ENCODE data around the gene GPR78.

The GPR78 gene

DNA sequence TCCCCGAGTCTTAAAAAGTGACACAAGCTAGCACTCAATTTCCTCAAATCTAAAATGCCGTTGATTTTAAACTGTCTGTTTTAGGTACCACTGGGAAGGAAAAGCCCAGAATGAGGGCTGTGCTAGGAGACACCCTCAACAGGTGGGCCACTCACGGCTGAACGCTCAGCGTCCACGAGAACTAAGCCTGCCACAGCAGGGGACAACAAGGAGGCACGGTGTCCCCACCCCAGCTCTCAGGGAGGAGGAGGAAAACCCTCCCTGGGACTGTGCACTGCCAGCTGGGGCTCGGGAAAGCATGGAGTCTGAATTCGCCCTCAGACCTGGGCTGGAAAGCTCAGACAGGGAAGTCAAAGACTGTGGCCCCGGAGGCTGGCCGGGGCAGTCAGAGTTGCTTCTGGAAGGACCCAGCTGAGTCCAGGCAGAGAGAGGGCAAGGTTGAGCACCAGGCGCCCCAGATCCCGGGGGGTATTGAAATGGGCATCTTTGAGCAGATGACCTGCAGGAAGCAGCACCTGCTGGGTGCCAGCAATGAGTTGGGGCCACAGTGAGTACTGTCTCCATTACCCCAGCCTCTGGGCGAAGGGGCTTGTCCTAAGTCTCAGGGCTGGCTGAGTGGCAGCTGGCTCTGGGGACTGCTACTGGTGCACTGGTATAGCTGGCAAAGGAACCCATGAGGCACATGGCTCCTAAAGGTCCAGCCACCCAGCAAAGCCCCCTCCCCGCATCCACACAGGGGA lies 11.6 kb downstream of the GPR78 start:
- Histone ChIP-seq H3K79me1 (ENCODE audit: low read length) (peaks cover 26% of the 10 kb centered on the region), H3K4me1 (ENCODE audit: control insufficient read depth in 1 of 2, insufficient read depth in 2 of 2, low read length in 2 of 2) (peaks cover 19 to 35% of the 10 kb centered on the region in 2 experiments), H2BK12ac (ENCODE audit: low read length) (peak overlapping the region; percentile 2), H3K4ac (ENCODE audit: low read depth, low read length) (no peak overlapping the region), H3K18ac (ENCODE audit: low read length) (peak overlapping the region; percentile 2), H3K36me3 (ENCODE audit: control insufficient read depth in 1 of 2, insufficient read depth in 2 of 2, low read length in 2 of 2) (peaks cover 10 to 16% of the 10 kb centered on the region in 2 experiments), H2AFZ (ENCODE audit: insufficient read depth, low read length, poor library complexity) (no peak overlapping the region), H3K9ac (ENCODE audit: low read length) (no peak overlapping the region), H3K23ac (ENCODE audit: low read length) (no peak overlapping the region), H3K27ac (ENCODE audit: low read depth, low read length) (no peak overlapping the region), H2AK5ac (ENCODE audit: low read length) (peak overlapping the region; percentile 59), H3K27me3 (ENCODE audit: insufficient read depth, low read length) (no peaks in the 10 kb centered on the region), H3K14ac (ENCODE audit: low read length) (no peak overlapping the region), H3K79me2 (ENCODE audit: control insufficient read depth, insufficient read depth, low read length, poor library complexity) (peaks cover 8% of the 10 kb centered on the region), H4K8ac (ENCODE audit: low read depth, low read length) (no peak overlapping the region), H4K12ac (ENCODE audit: low read depth, low read length) (no peak overlapping the region), H3K4me3 (ENCODE audit: low read depth, low read length) (no peak overlapping the region), H4K91ac (ENCODE audit: low read depth, low read length) (no peak overlapping the region), H3K9me3 (ENCODE audit: insufficient read depth, low read depth, low read length) (no peaks in the 10 kb centered on the region), H2BK5ac (ENCODE audit: low read depth, low read length, poor library complexity) (no peak overlapping the region), H3K4me2 (ENCODE audit: low read length) (no peak overlapping the region), H2BK120ac (ENCODE audit: insufficient read depth, low read length, poor library complexity) (no peak overlapping the region)
- WGBS (ENCODE audit: extremely low coverage, insufficient coverage, insufficient read length) = no CpG with 5 or more reads among the region's 15 CpGs
- no peak for DNase-seq

GRCh38 chr4:8592366-8593263 lies 12.4 kb downstream of the GPR78 start, which contains the start of gene CPZ:
Gene CPZ, plus strand, starts transcription at chr4:8592765. Its CDS starts 69 bp downstream, at chr4:8592834.
- Histone ChIP-seq H3K18ac (ENCODE audit: low read length) (peak within 1 kb of the TSS; percentile 40), H4K8ac (ENCODE audit: low read depth, low read length) (peak within 1 kb of the TSS; percentile 15), H3K36me3 (ENCODE audit: control insufficient read depth in 1 of 2, insufficient read depth in 2 of 2, low read length in 2 of 2) (peaks cover 15 to 23% of the 10 kb centered on the region in 2 experiments), H3K9ac (ENCODE audit: low read length) (peak within 1 kb of the TSS; percentile 41), H3K27ac (ENCODE audit: low read depth, low read length) (no peak within 1 kb of the TSS), H4K91ac (ENCODE audit: low read depth, low read length) (peak within 1 kb of the TSS; percentile 65), H3K14ac (ENCODE audit: low read length) (peak within 1 kb of the TSS; percentile 76), H2BK12ac (ENCODE audit: low read length) (peak within 1 kb of the TSS; percentile 51), H3K27me3 (ENCODE audit: insufficient read depth, low read length) (no peaks in the 10 kb centered on the region), H2AFZ (ENCODE audit: insufficient read depth, low read length, poor library complexity) (no peak within 1 kb of the TSS), H4K12ac (ENCODE audit: low read depth, low read length) (no peak within 1 kb of the TSS), H2BK120ac (ENCODE audit: insufficient read depth, low read length, poor library complexity) (peak within 1 kb of the TSS; percentile 28), H3K4me2 (ENCODE audit: low read length) (peak within 1 kb of the TSS; percentile 81), H3K9me3 (ENCODE audit: insufficient read depth, low read depth, low read length) (no peaks in the 10 kb centered on the region), H3K4me3 (ENCODE audit: low read depth, low read length) (peak within 1 kb of the TSS; percentile 79), H3K79me1 (ENCODE audit: low read length) (peaks cover 27% of the 10 kb centered on the region), H3K4me1 (ENCODE audit: control insufficient read depth in 1 of 2, insufficient read depth in 2 of 2, low read length in 2 of 2) (peaks cover 25 to 42% of the 10 kb centered on the region in 2 experiments), H3K4ac (ENCODE audit: low read depth, low read length) (peak within 1 kb of the TSS; percentile 9), H2BK5ac (ENCODE audit: low read depth, low read length, poor library complexity) (peak within 1 kb of the TSS; percentile 39), H2AK5ac (ENCODE audit: low read length) (peak within 1 kb of the TSS; percentile 59), H3K79me2 (ENCODE audit: control insufficient read depth, insufficient read depth, low read length, poor library complexity) (peaks cover 9% of the 10 kb centered on the region), H3K23ac (ENCODE audit: low read length) (no peak within 1 kb of the TSS)
- DNase-seq = peak in 1 of 2 donors; percentile 30
- no CpG with 5 or more reads among the region's 58 CpGs for WGBS (ENCODE audit: extremely low coverage, insufficient coverage, insufficient read length)

GRCh38 chr4:8593264-8594096 lies 13.3 kb downstream of the GPR78 start:
- H3K18ac ChIP-seq (ENCODE audit: low read length) = peak overlapping the region; percentile 40
- peak overlapping the region; percentile 25 for H2AK5ac ChIP-seq (ENCODE audit: low read length)
- peak overlapping the region; percentile 39 for H2BK5ac ChIP-seq (ENCODE audit: low read depth, low read length, poor library complexity)
- peaks cover 25 to 42% of the 10 kb centered on the region in 2 experiments for H3K4me1 ChIP-seq (ENCODE audit: control insufficient read depth in 1 of 2, insufficient read depth in 2 of 2, low read length in 2 of 2)
- H3K4me2 ChIP-seq (ENCODE audit: low read length) = peak overlapping the region; percentile 81
- no peak overlapping the region for H3K27ac ChIP-seq (ENCODE audit: low read depth, low read length)
- H2AFZ ChIP-seq (ENCODE audit: insufficient read depth, low read length, poor library complexity) = no peak overlapping the region
- peak overlapping the region; percentile 65 for H4K91ac ChIP-seq (ENCODE audit: low read depth, low read length)
- H3K4me3 ChIP-seq (ENCODE audit: low read depth, low read length) = peak overlapping the region; percentile 79
- H3K27me3 ChIP-seq (ENCODE audit: insufficient read depth, low read length) = no peaks in the 10 kb centered on the region
- H4K8ac ChIP-seq (ENCODE audit: low read depth, low read length) = peak overlapping the region; percentile 20
- peak overlapping the region; percentile 51 for H2BK12ac ChIP-seq (ENCODE audit: low read length)
- no CpG with 5 or more reads among the region's 24 CpGs for WGBS (ENCODE audit: extremely low coverage, insufficient coverage, insufficient read length)
- no peaks in the 10 kb centered on the region for H3K9me3 ChIP-seq (ENCODE audit: insufficient read depth, low read depth, low read length)
- peaks cover 9% of the 10 kb centered on the region for H3K79me2 ChIP-seq (ENCODE audit: control insufficient read depth, insufficient read depth, low read length, poor library complexity)
- no peak overlapping the region for H4K12ac ChIP-seq (ENCODE audit: low read depth, low read length)
- DNase-seq = peak in 1 of 2 donors; percentile 32
- peak overlapping the region; percentile 28 for H2BK120ac ChIP-seq (ENCODE audit: insufficient read depth, low read length, poor library complexity)
- peak overlapping the region; percentile 76 for H3K14ac ChIP-seq (ENCODE audit: low read length)
- H3K23ac ChIP-seq (ENCODE audit: low read length) = no peak overlapping the region
- peak overlapping the region; percentile 41 for H3K9ac ChIP-seq (ENCODE audit: low read length)
- peaks cover 24 to 28% of the 10 kb centered on the region in 2 experiments for H3K36me3 ChIP-seq (ENCODE audit: control insufficient read depth in 1 of 2, insufficient read depth in 2 of 2, low read length in 2 of 2)
- H3K4ac ChIP-seq (ENCODE audit: low read depth, low read length) = peak overlapping the region; percentile 42
- H3K79me1 ChIP-seq (ENCODE audit: low read length) = peaks cover 27% of the 10 kb centered on the region
